Esophagus squamous epithelium (tissue), 4 donors: ENCODE data around the gene GALNT7.

ENCODE experiments used
- POLR2A ChIP-seq, 4 donors: fragments of 450-650 bp; IDR thresholded peaks; one replicate each; pipeline ENCODE4 v1.6.1; 2017; ENCODE audit warnings: antibody characterized with exemption in 4 of 4, mild to moderate bottlenecking in 4 of 4, moderate library complexity in 3 of 4
- TF ChIP-seq, protein P1 (sequence below), 6 experiments: fragments of 450-650 bp in 4 of 6; fragments of 200-600 bp in 2 of 6; sonication (generic) in 2 of 6; IDR thresholded peaks; one replicate each; pipeline ENCODE4 v1.5.1; 2016 to 2019; ENCODE audit warnings: antibody characterized with exemption in 6 of 6, mild to moderate bottlenecking in 4 of 6, moderate library complexity in 4 of 6

DNA sequence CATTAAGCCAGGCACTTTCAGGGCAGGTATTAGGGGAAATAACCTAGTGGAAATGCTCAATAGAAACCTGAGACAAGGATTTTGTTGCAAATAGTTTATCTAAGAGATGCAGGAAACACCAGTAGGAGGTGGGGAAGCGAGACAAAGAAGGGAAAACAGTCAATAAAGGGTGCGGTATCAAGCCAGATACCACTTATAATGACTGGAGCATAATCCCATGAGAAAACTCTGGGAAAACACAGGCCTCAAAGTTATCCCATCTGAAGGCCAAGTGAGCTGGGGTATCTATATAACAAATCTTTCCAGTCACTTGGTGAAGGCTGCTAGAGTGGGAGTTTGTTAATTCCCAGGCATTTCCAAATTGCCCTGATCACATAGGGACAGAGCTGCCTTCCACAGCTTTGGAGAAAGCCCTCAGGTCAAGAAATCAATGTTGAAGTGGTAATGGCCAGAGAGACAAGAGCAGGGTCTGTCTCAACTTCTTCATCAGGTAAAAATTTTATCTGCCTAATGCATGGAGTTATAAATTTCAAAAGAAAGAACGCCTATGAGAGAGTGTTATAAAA is 175.3 kb downstream of the GALNT7 start:
- TF ChIP-seq, protein P1, sequence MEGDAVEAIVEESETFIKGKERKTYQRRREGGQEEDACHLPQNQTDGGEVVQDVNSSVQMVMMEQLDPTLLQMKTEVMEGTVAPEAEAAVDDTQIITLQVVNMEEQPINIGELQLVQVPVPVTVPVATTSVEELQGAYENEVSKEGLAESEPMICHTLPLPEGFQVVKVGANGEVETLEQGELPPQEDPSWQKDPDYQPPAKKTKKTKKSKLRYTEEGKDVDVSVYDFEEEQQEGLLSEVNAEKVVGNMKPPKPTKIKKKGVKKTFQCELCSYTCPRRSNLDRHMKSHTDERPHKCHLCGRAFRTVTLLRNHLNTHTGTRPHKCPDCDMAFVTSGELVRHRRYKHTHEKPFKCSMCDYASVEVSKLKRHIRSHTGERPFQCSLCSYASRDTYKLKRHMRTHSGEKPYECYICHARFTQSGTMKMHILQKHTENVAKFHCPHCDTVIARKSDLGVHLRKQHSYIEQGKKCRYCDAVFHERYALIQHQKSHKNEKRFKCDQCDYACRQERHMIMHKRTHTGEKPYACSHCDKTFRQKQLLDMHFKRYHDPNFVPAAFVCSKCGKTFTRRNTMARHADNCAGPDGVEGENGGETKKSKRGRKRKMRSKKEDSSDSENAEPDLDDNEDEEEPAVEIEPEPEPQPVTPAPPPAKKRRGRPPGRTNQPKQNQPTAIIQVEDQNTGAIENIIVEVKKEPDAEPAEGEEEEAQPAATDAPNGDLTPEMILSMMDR (IDR thresholded peaks at IDR 0.05): no peak
- no peak for TF ChIP-seq POLR2A (IDR thresholded peaks at IDR 0.05)
